ENCODE results near the gene PEX6.
A peak's percentile ranks its signal among the peaks of the same experiment; 100 is the strongest.
"Not testable (repeated sequence)": the region's sequence is repeated elsewhere in the genome, so short reads cannot be mapped to it uniquely, and the experiment has no call there.

The PEX6 gene

DNA sequence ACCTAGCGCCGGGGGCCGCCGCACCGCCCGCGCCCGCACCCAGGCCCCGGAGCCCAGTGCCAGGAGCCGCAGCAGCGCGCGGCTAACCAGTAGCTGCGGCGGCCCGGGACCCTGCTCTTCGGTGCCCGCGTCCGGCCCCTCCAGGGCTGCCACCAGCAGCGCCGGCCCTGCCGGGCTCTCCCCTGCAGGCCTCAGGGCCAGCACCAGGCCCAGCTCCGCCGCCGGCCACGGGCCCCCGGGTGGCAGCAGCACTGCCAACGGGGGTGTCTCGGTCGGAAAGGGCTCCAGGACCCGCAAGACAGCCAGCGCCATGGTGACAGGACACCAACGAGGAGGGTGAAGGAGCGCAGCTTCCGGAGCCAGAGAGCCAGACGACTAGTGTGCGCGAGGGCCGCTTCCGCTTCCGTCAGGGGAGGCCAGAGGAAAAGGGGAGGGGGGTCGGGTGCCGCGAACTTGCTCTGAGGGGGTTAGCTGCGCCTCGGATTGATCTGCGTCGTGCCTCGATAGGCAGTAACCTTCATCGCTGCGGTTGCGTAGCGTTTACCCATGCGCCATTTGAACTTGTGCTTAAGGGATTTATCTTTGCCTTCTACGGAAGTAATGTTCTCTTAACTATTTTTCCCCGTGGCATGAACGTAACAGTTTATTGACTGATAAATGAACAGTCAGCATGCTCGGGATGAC, at the start of gene PEX6:
Gene PEX6, minus strand, starts transcription at position 343 of the 684 bp plus-strand sequence. Its CDS starts 31 bp downstream, at position 312.
- peak; percentile 44 for DNase-seq

DNA sequence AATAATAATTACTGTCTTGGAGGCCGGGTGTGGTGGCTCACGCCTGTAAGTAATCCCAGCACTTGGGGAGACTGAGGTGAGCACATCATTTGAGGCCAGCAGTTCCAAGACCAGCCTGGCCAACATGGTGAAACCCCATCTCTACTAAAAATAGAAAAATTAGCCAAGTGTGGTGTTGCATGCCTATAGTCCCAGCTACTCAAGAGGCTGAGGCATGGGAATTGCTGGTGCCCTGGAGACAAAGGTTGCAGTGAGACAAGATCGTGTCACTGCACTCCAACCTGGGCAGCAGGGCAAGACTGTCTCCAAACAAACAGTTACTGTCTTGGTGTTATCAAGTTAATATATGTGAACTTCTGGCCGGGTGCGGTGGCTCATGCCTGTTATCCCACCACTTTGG, 47.4 kb upstream of the PEX6 start:
- DNase-seq, result no peak

DNA sequence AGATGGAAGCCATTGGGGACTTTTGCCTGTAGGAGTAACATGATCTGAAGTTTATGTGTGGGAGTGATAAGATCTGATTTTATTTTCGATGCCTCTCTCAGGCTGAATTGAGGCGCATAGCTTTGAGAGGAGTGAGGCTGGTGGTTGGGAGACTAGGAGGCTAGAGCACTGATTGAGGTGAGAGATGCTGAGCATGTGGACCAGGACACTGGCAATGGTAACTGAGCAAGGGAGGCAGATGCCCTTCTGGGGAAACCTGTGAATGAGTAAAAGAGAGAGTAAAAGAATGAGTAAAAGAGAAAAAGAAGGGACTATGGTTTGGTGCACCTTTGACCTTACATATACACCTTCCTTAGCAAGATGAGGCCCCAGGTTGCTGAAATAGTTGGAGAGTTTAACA, 45.5 kb upstream of the PEX6 start:
- DNase-seq, result no peak

- no peak for DNase-seq
These were observed 42.5 kb upstream of the PEX6 start, which contains the start of gene RRP36 for GRCh38 chr6:43021270-43022047. Gene RRP36, plus strand, starts transcription at chr6:43021623. Its CDS starts 32 bp downstream, at chr6:43021655.

GRCh38 chr6:43020847-43021246, 41.9 kb upstream of the PEX6 start:
- DNase-seq, result no peak

DNA sequence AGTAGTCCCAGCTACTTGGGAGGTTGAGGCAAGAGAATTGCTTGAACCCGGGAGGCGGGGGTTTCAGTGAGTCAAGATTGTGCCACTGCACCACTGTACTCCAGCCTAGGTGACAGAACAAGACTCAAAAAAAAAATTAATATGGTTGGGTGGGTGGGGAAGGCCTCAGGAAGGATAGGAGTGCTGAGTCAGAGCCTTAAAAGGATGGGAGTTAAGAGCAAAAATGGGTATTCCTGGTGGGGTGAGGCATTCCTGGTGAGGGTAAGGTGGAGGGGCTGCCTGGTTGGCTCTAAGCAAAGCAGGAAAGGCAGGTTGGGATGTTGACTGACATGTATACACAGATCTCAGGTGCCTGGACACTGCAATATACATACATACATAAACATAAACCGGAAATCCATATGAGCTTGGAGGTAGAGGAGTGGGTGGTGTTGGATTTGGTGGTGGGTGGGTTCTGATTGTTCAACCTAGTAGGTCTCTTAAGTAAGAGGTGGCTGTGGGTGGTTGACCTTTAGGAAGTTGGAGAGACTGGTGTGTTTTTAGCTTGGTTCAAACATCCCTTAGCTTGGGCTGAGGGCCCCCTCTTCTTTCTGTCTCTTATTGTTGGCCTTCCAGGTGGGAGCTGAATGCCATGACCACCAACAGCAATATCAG, 41.2 kb upstream of the PEX6 start:
- no peak for DNase-seq

DNA sequence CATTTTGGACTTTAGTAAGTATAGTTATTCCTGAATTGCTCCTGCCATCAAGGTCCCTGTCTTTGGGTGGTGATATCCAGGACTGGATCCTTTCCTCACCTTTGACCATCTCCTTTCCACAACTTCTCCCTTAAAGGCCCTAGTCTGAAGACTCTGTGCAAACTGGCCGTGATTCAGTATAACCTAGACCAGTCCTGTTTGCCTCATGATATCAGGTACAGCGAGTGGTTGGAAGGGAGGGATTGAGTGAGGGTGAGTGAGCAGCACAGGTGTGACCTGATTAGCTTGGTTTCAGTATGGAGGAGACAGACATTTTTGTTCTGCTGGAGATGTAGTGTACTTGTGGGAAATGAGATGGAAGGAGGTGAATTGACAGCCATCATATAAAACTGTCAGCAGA, 40.2 kb upstream of the PEX6 start:
- no peak for DNase-seq

DNA sequence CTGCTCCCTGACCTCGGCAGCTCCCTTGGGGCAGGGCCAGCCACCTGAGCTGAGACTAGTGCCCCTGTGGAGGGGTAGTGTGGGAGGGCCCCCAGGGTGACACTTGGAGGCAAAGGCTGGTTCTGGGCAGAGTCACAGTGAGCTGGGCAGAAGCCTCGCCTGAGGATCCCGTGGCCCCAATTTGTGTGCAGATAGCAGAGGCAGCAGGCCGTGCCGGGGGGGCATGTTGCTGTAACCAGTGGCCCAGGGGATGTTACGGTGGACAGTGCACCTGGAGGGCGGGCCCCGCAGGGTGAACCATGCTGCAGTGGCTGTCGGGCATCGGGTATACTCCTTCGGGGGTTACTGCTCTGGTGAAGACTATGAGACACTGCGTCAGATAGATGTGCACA, 38.0 kb upstream of the PEX6 start:
- DNase-seq, result no peak

GRCh38 chr6:43016176-43016942, 37.4 kb upstream of the PEX6 start:
- DNase-seq, result no peak

DNA sequence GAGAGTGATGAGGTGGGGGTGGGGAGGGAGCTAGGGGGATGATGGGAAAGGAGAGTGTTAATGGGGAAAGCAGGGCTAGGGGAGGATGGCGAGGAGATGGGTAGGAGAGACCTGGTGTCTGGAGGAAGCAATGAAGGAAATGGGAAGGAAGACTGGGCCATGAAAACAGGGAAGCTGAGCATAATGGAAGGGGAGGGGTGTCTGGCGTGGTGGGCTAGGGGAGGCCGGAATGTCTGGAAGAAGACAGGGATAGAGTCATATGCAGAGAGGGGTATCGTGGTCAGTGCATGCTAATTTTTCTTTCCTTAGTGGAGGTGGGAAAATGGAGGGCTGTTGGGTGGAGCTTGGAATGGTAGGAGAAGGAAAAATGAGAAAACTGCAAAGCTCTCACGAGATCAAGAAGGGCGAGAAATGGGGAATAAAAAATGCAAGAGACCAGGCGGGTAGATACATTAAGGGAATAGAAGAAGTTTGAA, 35.5 kb upstream of the PEX6 start:
- no peak for DNase-seq

GRCh38 chr6:43013843-43014433, 35.0 kb upstream of the PEX6 start, which contains the start of the genes KLHDC3 and MEA1:
Gene KLHDC3, plus strand, starts transcription at chr6:43014249. Its CDS starts 2,944 bp downstream, at chr6:43017193.
Gene MEA1, minus strand, starts transcription at chr6:43013946. Its CDS starts 133 bp downstream, at chr6:43013813.
- peak; percentile 98 for DNase-seq

DNA sequence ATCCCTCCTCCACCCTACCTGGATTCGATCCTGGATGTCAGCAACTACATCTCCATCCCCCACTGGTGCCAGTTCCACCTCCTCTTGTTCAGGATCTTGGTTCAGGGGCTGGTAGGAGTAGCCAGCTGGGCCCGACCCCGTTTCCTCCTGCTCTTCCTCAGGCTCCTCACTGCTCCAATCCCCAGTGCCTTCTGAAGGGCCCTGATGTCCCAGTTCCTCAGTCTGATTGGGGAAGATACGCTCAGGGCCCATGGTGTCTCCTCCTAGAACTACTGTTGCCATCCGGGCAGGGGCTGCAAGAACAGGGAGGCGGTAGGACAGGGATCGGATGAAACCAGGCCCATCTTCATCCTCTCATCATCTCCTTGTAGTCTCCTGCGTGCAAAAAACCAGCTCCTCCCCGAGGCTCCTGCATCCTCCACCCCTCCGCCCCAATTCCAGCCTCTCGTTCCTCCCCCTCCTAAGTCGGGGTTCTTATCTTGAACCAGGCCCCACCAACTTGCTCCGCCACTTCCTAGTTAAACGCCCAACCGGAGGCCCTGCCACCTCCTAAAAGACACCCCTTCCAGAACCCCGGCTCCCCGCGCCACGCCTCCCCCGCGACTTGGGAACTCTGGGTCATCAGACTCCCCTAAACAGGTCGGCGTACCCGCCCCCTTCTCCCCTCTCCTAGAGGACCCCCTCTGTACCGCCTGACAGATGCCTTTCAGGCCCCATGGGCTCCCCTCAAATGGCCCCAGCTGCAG, 34.3 kb upstream of the PEX6 start:
- no peak for DNase-seq

GRCh38 chr6:43012364-43012763, 33.4 kb upstream of the PEX6 start:
- no peak for DNase-seq

GRCh38 chr6:43011207-43011606, 32.2 kb upstream of the PEX6 start:
- DNase-seq, result no peak

GRCh38 chr6:43009124-43009523, 30.1 kb upstream of the PEX6 start:
- DNase-seq, result no peak

DNA sequence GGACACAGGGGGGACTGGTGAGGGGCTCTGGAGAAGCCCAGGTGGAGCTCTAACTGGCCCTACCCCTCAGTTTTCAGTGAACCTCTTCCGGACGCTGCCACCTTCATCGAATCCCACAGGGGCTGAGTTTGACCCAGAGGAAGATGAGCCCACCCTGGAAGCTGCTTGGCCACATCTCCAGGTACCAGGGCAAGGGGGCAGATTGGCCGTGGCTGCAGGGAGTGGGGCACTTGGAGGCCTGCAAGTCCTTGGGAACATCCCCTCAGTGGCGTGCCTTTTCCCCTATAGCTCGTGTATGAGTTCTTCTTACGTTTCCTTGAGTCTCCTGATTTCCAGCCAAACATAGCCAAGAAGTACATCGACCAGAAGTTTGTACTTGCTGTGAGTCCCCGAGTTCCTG, 28.1 kb upstream of the PEX6 start:
- DNase-seq, result no peak

- no peak for DNase-seq
These were observed 27.3 kb upstream of the PEX6 start for GRCh38 chr6:43006251-43006650.

GRCh38 chr6:43005844-43006243, 26.9 kb upstream of the PEX6 start:
- DNase-seq, result no peak

DNA sequence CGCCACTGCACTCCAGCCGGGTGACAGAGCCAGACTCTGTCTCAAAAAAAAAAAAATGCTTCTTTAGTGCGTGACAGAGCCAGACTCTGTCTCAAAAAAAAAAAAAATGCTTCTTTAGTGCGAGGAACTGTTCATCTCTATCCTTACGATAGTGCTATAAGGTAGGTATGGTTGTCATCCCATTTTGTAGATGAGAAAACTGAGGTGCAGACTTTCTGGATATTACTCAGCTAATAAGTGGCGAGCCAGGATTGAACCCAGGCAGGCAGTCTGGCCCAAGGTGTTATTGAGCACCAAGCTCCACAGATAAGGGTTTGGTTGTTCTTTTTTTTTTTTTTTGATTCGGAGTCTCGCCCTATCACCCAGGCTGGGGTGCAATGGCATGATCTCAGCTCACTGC, 22.9 kb upstream of the PEX6 start:
- DNase-seq, result no peak

- DNase-seq, result not testable (repeated sequence)
These were observed 19.2 kb upstream of the PEX6 start for GRCh38 chr6:42998205-42998604.

DNA sequence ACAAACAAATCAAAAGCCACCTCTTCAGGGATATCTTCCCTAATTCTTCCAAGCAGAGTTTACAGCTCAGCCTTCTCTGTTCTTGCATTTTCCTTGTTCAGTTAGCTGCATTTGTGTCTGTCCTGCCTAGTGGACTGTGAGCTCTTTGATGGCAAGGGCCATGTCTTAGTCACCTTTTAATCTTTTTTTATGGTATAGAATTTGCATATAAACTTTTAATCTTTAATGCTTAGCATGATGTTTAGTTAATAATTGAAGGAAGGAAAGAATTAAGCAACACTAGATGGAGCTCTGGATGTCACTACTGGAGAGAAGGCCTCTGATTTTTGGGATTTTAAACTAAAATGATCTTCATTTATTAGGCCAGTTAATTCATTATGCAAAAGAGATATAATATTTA, 17.5 kb upstream of the PEX6 start:
- DNase-seq, result no peak

- DNase-seq, result no peak
These were observed 14.5 kb upstream of the PEX6 start for GRCh38 chr6:42993445-42993844.
